ENCODE results near the gene ILK. TPM values are rescaled to one million over a fixed set of nuclear protein-coding genes. Genes with fewer than 3 reads are reported as not detected.

The ILK gene
- total and polyA plus RNA-seq, 9 donors, result 79.8 to 337 (median 140) TPM

DNA sequence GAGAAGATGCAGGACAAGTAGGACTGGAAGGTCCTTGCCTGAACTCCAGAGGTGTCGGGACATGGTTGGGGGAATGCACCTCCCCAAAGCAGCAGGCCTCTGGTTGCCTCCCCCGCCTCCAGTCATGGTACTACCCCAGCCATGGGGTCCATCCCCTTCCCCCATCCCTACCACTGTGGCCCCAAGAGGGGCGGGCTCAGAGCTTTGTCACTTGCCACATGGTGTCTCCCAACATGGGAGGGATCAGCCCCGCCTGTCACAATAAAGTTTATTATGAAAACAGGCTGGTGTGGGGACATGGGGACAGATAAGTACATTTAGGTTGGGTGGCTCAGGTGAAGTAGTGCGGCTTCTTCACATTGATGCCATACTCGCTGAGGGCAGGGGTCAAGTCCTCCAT is 7.0 kb downstream of the ILK start:
- DNase-seq, result peak in 2 of 5 donors; percentile 12 to 41
- H3K27ac ChIP-seq, result no peak overlapping the region
- no peaks in the 10 kb centered on the region for H3K9me3 ChIP-seq
- H3K4me1 ChIP-seq (ENCODE audit: insufficient read depth), result peaks cover 11% of the 10 kb centered on the region
- H3K27me3 ChIP-seq, result no peaks in the 10 kb centered on the region
- no peaks in the 10 kb centered on the region for H3K36me3 ChIP-seq
- TF ChIP-seq, protein P1, sequence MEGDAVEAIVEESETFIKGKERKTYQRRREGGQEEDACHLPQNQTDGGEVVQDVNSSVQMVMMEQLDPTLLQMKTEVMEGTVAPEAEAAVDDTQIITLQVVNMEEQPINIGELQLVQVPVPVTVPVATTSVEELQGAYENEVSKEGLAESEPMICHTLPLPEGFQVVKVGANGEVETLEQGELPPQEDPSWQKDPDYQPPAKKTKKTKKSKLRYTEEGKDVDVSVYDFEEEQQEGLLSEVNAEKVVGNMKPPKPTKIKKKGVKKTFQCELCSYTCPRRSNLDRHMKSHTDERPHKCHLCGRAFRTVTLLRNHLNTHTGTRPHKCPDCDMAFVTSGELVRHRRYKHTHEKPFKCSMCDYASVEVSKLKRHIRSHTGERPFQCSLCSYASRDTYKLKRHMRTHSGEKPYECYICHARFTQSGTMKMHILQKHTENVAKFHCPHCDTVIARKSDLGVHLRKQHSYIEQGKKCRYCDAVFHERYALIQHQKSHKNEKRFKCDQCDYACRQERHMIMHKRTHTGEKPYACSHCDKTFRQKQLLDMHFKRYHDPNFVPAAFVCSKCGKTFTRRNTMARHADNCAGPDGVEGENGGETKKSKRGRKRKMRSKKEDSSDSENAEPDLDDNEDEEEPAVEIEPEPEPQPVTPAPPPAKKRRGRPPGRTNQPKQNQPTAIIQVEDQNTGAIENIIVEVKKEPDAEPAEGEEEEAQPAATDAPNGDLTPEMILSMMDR (IDR thresholded peaks at IDR 0.05), result no peak
- TF ChIP-seq EP300 (IDR thresholded peaks at IDR 0.05) (no peak), POLR2A (IDR thresholded peaks at IDR 0.05) (no peak)
- WGBS, 3 donors, result 82 to 86% (median 84%) methylated on average over 6 of the region's 6 CpGs
- intact Hi-C loops (cut with DNase I), result no loop called here
- H3K4me3 ChIP-seq, result no peak overlapping the region

DNA sequence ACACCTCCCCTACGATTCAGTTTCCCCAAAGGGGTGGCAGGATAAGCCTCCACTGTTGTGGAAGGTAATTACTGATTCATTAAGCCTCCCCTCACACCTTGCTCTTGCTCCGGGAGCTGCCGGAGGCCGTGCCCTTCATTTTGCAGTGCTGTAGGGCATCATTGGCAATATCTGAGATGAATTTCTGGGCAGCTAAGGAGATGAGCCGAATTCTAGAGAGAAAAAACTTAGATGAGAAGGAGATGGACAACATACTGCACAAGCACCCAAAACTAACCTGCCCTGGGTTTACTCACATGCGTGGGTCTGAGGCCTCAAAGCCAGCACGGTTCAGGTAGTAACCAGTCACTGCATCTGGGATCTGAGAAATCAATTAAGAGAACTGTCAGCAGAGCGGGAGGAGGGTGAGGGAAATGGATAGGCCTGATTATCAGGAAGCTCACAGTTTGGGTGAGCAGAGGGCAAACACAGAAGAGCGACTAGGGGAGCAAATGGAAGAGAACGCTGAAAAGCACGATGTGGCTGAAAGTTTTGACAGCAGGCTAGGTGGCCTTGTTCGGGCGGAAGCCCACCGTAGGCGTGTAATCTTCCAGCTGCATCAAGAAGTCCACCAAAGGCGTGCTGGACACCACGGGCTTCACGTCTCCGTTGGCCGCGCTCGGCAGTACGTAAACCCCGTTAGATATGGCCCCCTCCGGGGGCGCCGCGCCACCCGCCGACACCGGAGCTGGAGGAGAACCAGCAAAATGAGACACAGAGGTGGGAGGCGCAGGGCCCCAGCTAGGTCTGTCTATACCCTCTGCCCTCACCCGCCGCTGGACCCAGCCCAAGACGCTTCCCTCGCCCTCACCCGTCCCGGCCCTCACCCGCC is 7.8 kb downstream of the ILK start:
- DNase-seq, result peak; percentile 43 to 79 (median 76)
- no peaks in the 10 kb centered on the region for H3K36me3 ChIP-seq
- TF ChIP-seq, protein P1 (IDR thresholded peaks at IDR 0.05), result no peak
- TF ChIP-seq POLR2A (IDR thresholded peaks at IDR 0.05), result no peak
- no peak for TF ChIP-seq EP300 (IDR thresholded peaks at IDR 0.05)
- H3K27me3 ChIP-seq, result no peaks in the 10 kb centered on the region
- peak overlapping the region; percentile 86 for H3K4me3 ChIP-seq
- no peaks in the 10 kb centered on the region for H3K9me3 ChIP-seq
- H3K27ac ChIP-seq, result peak overlapping the region; percentile 83 to 98
- intact Hi-C loops (cut with DNase I), result no loop called here
- 9 to 12% (median 10%) methylated on average over 38 to 39 of the region's 39 CpGs for WGBS, 3 donors
- H3K4me1 ChIP-seq (ENCODE audit: insufficient read depth), result peaks cover 8% of the 10 kb centered on the region

DNA sequence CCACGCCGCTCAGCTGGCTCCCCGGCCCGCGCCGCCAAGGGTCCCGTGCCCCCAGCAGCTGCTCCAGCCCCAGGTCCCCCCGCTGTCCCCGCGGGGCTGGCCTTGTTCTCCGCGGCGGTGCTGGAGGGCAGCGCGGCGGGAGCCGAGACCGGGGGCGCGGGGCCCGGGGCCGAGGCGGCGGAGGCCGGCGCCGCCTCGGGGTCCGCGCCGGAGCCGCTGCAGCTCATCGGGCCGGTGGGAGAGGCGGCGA is 8.3 kb downstream of the ILK start:
- Histone ChIP-seq H3K27me3 (no peaks in the 10 kb centered on the region), H3K27ac (peak overlapping the region; percentile 83 to 98), H3K4me1 (ENCODE audit: insufficient read depth) (peaks cover 3% of the 10 kb centered on the region), H3K9me3 (no peaks in the 10 kb centered on the region), H3K36me3 (no peaks in the 10 kb centered on the region), H3K4me3 (peak overlapping the region; percentile 86)
- DNase-seq, result no peak
- intact Hi-C loops (cut with DNase I), result no loop called here
- no peak for TF ChIP-seq POLR2A (IDR thresholded peaks at IDR 0.05)
- TF ChIP-seq, protein P1 (IDR thresholded peaks at IDR 0.05), result no peak
- TF ChIP-seq EP300 (IDR thresholded peaks at IDR 0.05), result no peak
- 0 to 2% (median 1%) methylated on average over 34 to 36 of the region's 36 CpGs for WGBS, 3 donors

DNA sequence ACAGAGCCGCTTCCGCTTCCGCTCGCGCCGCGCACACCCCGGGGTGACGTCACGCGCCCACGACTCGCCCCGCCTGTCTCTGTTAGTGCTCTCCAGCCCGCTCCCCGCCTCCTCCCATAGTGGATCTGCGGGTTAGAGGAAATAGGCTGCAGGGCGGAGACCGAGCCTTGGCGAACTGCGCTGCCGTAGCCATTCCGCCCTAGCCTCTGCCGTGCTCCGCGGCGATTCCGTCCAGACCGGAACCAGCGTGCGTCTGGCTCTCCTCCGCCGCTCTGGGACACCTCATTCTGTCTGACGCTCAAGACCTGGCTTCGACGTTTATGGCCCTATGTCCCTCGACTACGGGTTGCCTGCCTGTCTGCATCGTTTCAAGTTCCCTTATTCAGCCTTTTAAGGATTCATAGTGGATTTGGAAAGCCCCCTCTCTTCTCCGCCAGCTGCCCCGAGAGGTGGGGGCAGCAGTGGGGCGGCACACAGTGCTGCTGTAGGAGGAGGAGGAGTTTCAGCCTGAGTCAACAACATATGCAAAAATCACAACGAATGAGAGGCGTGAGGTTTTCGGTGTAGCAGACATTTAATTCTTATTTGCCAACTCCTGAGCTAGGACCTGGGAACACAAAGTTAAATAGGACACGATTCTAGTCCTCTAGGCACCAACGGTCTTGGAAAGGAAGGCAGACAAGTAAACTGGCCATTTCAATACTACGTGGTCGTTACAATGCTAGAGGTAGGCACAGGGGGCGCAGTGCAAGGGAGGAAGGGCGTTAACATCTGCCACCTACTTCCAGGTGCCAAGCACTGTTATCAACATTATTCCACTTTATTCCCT is 8.9 kb downstream of the ILK start, which contains the start of gene TAF10:
Gene TAF10 (minus strand): TSS at position 4 of the 829 bp plus-strand sequence. CDS start 27 bp downstream, outside the sequence.
- Histone ChIP-seq H3K9me3 (no peaks in the 10 kb centered on the region), H3K4me3 (peak within 1 kb of the TSS; percentile 86), H3K27ac (peak within 1 kb of the TSS; percentile 83 to 98), H3K36me3 (no peaks in the 10 kb centered on the region), H3K27me3 (no peaks in the 10 kb centered on the region), H3K4me1 (ENCODE audit: insufficient read depth) (peaks cover 2% of the 10 kb centered on the region)
- TF ChIP-seq POLR2A (IDR thresholded peaks at IDR 0.05), result peak; percentile 98
- TF ChIP-seq, protein P1 (IDR thresholded peaks at IDR 0.05), result peak in 1 of 3 donors; percentile 30
- TF ChIP-seq EP300 (IDR thresholded peaks at IDR 0.05), result peak; percentile 3
- WGBS, 3 donors, result 0% methylated on average over 50 to 51 of the region's 51 CpGs
- intact Hi-C loops (cut with DNase I), result no loop called here
- peak; percentile 97 to 98 (median 97) for DNase-seq
